DMS153 (cell line): Measurements from ENCODE around the gene SERPINA5.
"Not testable (repeated sequence)": the region's sequence is repeated elsewhere in the genome, so short reads cannot be mapped to it uniquely, and the experiment has no call there.

ENCODE experiments used
- DNase-seq: peaks from one replicate; lab custom pipeline; 2025; lab: John Stamatoyannopoulos, UW

Gene SERPINA5

DNA sequence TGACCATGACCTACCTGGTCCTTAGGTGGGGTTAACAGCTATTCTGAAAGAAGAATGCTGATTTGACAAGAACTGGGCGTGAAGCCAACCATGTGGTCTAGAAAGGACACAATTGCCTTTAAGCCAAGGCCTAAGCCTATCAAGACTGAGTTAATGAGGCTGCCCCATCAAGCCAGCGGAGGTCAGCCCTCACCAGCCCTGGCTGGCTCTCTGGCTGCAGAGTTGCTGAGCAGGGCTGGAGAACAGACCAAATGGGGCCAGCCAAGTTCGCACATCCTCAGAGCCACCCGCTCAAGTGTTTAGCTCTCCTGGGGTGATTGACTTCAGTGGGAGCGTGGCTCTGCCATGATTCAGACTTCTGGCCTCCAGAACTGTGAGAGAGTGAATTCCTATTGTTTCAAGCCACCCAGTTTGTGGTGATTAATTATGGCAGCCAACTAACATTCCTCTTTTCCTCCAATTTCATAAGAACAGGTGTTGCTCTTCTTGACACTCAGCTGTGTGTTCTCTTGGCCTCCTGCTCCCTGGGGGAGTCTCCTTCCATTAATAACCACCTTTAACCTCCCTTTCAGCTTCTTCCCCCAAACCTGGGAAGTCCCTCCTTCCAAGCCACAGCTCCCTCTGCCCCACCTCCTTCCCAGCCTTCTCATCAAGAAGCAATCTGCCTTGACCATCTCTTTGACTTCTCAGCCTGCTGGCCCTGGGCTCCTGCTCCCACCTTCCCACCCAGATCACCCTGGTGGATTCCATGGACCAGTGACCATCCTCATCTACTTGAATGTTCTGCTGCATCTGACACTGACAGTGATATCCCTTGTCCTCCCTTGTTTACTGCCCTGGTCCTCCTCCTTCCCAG is 5.3 kb upstream of the SERPINA5 start:
- DNase-seq: no peak

DNA sequence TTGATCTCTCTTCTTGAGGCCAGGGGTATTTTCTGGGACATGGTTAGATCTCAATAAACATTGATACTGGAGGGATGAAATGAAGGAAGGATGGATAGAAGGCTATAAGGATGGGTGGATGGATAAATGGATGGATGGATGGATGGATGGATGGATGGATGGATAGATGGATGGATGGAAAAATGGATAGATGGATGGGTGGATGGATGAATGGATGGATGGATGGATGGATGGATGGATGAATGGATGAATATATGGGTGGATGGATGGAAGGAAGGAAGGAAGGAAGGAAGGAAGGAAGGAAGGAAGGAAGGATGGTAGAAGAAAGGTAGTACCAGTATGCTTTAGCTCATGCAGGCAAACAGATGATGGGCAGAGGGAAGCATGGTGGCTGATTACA is 3.8 kb upstream of the SERPINA5 start:
- DNase-seq: not testable (repeated sequence)

DNA sequence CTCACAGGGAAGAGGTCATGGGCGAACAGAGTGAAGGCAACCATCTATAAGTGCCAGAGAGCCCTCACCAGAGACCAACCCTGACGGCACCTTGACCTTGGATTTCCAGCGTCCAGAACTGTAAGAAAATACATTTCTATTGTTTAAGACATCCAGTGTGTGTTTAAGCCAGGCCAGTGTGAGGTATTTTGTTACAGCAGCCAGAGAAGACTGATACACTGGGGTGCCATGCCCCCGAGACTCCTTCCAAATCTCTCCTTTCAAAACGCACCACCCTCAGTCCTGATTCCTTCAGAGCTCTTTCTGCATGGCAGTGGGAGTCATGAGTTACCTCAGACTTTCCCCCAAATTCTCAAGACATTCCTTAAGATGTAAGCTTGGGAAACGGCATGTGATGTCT is 2.5 kb upstream of the SERPINA5 start:
- DNase-seq: no peak

DNA sequence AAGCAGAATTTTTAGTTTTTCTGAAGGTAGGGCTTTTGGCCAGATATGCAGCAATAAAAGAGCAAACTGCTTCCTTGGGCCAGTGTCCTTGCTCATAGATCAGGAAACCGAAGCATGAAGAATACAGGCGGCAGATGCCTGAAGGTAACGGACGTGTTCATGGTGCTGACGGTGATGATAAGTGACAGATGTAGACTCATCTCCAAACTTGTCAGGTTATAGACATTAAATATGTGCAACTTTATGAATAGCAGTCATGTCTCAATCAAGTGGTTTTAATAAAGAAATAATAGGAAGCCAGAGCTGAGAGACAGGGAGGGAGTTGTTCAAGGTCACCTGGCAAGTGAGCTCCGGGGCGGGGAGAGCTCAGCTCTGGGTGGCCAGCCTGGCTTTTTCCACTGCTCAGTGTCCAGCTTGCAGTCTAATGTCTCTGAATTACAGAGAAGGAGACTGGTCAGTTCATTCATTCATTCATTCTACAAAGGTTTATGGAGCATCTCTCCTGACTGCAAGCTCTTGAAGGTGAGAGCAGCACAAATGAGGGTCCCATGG is 1.0 kb downstream of the SERPINA5 start:
- no peak for DNase-seq

GRCh38 chr14:94582851-94583250 is 1.6 kb downstream of the SERPINA5 start:
- DNase-seq: no peak

- DNase-seq: no peak
These were observed 2.3 kb downstream of the SERPINA5 start for GRCh38 chr14:94583557-94583956.

DNA sequence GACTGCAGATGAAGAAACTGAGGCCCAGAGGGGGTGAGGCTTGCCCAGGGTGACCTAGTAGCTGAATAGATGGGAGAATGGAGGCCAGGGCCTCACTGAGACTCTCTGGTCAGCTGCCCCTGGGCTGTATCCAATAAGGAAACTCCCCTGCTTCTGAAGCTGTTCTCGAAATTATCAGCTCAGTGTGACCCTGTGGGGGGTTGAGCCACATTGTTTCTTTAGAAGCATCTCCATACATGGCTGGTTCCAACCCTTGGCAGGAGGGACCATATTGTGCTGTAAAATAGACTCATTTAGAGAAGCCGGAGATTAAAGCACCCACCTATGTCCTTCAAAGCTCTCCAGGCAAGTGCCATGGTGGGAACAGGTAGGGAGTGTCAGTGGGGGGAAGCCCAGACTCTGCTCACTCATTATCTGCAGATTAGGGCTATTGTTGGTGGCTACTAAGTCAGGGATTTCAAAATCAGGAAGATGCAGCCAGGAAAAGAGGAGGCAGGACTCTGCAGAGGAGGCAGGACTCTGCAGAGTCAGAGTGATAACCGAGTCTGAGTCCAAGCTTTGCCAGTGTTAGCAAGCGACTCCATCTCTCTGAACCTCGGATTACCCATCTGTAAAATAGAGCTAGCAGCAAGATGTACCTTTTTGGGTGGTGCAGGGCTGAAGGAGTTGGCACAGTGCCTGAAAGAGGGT is 3.5 kb downstream of the SERPINA5 start:
- no peak for DNase-seq

DNA sequence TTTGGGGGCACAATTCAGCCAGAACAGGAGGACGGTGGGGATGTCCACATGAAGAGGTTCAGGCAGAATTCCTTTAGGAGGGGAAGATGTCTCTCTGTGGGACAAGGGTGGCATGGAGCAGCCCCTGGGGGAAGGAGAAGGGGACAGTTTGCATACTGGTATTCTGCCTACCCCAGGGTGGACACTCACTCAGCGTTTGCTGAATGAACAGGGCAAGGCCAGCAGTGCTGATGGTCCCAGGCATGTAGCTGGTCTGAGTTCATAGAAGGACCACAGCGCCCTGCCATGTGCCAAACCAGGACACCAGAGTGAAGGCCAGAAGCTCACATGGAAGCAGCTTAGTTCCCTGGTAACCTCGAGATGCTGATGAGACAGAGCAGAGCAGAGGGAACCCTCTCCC is 5.4 kb downstream of the SERPINA5 start:
- no peak for DNase-seq

DNA sequence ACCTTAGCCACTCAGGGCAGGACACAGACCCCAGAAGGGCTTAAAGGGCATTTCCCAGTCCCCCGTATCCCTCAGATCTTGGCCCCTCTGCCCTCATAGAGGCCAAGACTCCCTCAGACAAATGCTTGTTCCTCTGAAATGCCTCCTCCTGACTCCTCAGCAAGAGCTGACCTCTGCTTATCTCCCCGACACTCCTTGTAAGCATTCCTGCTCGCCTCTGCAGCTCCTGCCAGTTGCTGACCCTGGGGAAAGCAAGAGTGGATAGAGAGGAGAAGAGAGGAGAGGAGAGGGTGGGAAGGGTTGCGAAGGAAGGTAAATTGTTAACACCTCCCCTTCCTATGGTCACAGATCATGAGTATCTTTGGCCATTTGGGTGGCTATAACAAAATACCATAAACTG is 7.1 kb downstream of the SERPINA5 start:
- no peak for DNase-seq

- DNase-seq: no peak
These were observed 9.8 kb downstream of the SERPINA5 start for GRCh38 chr14:94591073-94591472.

GRCh38 chr14:94591871-94592270 is 10.6 kb downstream of the SERPINA5 start:
- DNase-seq: no peak

DNA sequence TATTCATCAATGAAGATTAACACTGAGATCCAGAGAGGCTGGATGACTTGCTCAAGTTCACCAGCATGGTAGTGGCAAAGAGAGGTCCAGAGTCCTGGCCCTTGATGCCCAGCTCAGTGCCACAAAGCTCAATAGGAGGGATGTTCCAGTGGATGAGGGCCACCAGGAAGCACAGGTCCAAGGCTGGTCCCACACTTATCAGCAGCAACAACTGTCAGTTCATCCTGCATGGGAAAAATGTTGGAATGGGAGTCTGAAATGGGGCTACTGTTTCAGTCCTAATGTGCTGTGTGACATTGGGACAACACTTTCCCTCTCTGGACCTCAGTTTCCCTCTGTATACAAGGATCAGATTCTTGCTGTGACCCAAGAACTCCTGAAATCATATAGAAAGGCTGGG is 11.2 kb downstream of the SERPINA5 start:
- no peak for DNase-seq

DNA sequence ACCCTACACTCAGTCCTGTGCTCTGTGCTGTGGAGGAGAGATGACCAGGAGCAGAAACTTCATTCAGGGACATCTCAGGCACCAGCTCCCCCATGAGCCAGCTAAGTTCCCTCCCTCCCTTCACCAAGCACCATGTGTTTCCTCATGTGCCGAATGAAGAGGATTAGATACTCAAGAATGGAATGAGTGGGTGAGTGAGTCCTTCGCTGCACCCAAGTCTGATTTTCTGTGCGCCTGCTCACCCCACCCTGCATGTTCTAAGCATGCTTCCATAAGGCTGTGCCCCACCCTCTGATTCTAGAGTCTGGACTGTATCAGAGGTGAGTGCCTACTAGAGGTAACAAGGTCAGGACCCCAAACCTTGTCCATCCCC is 12.1 kb downstream of the SERPINA5 start:
- no peak for DNase-seq

DNA sequence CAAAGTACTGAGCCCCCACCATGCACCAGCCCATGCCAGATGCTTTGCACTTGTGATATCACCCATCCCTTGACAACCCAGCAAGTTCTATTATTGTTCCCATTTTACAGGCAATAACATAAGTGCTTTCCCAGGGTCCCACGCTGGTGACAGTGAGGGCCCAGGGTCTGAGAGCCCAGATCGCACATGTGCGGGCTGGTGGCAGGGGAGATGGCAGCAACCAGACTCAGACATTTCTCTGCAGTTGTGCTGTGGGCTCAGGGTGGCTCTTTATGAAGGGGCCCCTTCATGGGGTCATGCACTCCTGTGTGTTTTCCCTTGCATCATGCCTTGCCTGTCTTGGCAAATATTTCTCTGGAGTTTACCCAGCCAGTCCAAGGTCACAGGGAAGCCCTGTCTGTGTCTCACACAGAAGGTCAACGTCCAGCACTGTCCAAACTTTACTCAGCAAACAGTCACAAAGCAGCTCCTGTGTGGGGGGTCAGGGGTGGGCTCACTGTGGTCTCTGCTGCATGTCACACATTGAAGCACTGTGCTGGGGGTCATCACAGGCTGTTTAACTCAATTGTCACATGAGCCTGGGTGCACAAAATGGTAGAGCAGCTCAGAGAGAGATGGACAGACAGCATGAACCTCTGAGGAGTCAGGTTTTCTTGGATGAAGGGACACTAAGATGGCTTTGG is 12.7 kb downstream of the SERPINA5 start:
- DNase-seq: no peak

- no peak for DNase-seq
These were observed 13.2 kb downstream of the SERPINA5 start for GRCh38 chr14:94594441-94594840.

DNA sequence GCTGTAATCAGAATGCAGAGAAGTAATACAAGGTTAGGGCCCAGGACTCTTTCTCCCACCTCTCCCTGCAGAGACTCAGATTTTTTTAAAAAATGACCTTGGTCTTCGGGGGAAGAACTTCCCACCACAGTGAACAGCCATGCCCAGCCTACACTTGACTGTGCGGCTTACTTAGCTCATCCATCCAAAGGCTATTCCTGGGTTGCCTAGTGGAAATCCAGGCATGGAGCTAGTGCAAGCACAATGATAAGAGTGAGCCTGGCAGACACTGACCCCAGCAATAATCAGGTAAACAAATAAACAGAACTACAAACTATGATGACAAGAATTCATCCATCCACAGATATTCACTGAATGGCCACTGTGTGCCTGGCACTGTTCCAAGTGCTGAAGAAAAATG is 14.7 kb downstream of the SERPINA5 start:
- DNase-seq: no peak

DNA sequence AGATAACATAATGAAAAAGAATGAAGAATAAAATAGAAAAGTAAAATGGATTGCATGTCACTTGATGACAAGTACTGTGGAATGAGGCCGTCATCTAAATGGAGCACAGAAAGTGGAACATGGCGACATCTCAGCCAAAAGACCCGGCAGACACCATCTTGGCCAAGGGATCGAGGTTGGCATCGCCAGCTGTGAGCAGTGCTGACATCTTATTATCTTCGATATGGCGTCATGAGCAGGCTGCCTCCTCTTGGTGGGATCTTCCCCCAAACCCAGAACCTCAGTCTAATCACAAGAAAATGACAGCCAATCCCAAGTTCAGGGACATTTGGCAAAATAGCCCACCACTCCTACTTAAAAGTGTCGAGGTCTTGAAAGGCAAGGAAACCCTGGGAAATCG is 15.1 kb downstream of the SERPINA5 start:
- no peak for DNase-seq

GRCh38 chr14:94597788-94598187 is 16.6 kb downstream of the SERPINA5 start:
- no peak for DNase-seq

DNA sequence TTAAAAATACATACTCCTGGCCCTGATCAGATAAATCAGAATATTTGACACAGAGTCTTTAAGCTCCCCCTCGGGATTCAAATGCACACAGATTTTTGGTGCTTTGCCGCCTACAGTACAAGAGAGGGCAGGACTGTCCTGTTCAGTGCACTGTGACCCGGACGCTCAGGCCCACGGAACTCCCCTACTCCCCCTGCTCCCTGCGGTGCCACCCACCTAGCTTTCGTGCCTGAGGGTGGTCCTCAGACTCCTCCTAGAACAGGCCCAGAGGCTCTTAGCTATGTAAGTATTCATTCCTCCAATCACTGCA is 17.2 kb downstream of the SERPINA5 start:
- DNase-seq: no peak

- peak; percentile 33 for DNase-seq
These were observed 17.8 kb downstream of the SERPINA5 start for GRCh38 chr14:94598816-94599655.

DNA sequence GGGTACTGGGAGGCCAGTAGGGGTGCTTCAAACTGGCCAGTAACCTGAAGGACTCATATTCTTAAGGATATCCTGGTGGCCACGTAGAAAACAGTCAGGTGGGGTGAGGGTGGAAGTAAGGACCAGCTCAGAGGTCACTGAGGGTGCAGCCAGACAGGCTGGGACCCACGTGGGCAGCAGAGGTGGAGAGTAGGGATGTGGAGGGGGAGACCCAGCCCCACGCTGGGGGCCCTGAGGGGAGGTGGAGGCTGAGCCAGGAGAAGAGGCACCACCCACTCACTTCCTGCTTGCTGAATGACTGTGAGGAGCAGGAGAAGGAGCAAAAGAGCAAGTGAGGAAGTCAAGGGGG is 18.4 kb downstream of the SERPINA5 start:
- DNase-seq: no peak

- no peak for DNase-seq
These were observed 18.9 kb downstream of the SERPINA5 start for GRCh38 chr14:94600148-94600545.
